GM21526 (cell line): ENCODE results near the gene DYRK3.

ENCODE experiments used
- ATAC-seq: cut with Tn5 transposase; IDR thresholded peaks from one replicate; pipeline ENCODE4 v1.9.1; 2021; ENCODE audit warnings: moderate library complexity; ENCODE audit not compliant: unreplicated experiment, low FRiP score

The DYRK3 gene

DNA sequence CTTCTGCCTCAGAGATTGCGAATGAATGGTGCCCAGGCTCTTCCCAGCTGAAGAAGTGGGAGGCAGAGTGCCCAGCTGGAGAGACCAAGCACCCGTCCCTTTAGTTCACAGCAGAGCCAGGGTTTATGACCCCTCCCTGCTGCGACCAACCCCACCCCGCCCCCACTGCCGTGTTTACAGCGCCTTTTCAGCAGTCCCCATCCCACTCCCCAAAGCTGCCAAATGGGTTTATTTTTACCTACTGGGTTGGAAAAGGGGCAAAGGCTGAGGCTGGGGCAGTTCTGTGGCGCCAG, 23.6 kb downstream of the DYRK3 start:
- ATAC-seq = no peak

- ATAC-seq = no peak
These were observed 24.8 kb downstream of the DYRK3 start for GRCh38 chr1:206660136-206660535.

DNA sequence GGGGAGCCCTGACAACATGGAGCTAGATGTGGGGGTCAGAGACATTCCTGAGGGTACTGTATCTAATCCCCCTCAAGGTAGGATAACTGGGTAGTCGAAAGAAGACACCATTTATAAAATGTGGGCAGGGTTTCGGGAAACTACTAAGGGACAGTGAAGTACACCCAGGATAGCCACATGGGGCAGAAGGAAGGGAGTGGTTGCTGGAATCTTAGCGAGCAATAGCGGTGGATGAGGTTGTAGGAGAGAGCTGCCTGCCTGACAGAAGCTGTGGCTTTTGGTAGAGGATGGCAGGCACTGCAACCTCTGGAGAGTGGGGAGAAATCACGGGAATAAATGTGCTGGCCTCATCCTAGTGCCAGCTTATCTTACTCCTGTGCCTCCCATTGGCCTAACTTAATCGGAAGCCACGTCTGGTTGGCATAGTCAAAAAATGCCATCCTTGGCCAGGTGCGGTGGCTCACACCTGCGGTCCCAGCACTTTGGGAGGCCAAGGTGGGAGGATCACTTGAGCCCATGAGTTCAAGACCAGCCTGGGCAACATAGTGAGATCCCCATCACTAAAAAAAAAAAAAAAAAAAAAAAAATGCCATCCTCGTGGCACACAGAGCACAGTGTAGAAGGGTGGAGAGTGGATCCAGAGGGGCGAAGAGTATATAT, 26.0 kb downstream of the DYRK3 start:
- ATAC-seq = no peak

DNA sequence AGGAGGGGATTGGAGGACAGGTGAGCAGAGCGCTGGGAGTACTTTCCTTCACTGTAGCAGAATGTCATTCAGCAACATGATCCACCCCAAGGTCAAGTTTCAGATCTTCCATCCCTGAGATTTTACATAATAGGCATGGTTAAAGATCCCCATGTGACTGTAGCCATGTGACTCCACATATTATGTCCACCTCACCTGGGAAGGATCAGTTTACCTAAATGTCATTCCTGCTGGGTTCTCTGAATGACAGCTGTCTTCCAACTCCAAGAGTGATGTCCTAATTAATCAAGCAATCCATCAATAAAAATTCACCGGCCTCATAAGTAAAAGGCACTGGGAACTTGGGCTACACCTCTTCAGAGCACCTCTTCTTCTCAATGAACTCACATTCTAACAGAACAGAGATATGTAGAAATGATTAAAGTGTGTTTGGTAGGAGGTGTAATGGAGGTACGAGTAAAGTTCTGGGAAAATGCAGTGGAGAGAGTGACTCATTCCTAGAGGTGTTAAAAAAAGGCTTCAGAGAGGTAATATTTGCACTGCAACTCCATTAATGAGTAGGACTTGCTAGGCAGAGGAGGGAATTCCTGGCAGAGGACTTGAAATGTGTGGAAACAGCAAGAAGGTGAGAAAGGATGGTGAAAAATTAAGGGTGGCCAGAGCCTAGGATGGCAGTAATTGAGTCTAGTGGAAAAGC, 27.2 kb downstream of the DYRK3 start:
- no peak for ATAC-seq

GRCh38 chr1:206663362-206663761, 28.0 kb downstream of the DYRK3 start:
- no peak for ATAC-seq

DNA sequence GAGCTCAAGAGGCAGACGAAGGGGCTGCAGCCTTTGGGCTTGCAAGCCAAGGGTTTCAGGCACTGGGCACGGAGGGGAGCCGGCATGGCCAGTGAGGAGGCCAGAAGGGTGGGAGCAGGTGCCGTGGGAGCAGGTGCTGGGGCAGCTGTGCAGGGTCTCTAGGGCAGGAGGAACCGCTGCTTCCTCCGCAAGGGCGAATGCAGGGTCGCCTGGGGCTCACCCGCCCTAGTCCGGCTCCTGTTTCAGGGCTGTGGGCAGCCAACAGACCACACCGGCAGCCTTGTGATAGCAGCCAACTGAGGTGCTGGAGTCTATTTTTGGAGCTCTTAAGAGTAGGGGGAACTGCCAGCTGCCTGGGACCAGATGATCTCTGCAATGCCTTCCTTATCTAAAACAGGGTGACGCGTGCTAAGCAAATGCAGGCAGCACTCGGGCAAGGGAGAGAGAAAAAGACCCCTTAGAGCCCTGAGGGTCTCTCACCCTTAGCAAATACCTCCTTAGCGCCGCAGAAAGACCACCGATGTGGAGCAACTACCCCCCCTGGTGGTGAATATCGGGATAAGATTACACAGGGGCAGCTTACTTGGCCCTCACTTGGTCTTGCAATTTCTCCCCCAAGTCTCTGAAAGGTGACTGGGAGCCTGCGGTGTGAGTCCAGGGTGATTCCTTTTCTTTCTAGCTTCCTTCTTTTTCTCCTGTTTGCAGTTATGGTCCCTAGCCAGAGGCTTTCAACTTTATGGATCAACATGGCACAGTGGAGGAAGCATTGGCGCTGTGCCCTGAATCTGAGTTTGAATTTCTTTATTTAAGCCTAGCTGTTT, 28.7 kb downstream of the DYRK3 start:
- no peak for ATAC-seq

GRCh38 chr1:206664740-206665139, 29.4 kb downstream of the DYRK3 start:
- no peak for ATAC-seq

DNA sequence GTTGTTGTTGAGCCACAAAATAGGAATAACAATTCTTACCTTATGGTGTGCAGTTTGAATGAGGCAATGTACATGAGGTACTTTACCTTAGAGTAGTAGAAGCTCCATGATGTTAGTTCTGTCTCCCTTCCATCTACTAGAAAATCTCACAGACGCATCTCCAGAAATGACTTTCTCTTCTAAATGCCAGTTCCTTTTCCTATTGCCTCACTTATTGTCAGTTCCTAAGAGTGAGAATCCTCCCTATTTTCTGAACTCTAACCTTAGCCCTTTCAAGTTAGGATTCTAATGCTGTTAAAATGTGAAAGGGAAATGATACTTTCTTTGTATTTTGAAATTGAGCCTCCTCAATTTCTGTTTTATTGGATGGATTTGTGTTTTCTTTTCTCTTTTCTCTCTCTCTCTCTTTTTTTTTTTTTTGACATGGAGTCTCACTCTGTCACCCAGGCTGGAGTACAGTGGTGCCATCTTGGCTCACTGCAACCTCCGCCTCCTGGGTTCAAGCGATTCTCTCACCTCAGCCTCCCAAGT, 30.8 kb downstream of the DYRK3 start:
- no peak for ATAC-seq

GRCh38 chr1:206666954-206667665, 31.8 kb downstream of the DYRK3 start:
- ATAC-seq = no peak

DNA sequence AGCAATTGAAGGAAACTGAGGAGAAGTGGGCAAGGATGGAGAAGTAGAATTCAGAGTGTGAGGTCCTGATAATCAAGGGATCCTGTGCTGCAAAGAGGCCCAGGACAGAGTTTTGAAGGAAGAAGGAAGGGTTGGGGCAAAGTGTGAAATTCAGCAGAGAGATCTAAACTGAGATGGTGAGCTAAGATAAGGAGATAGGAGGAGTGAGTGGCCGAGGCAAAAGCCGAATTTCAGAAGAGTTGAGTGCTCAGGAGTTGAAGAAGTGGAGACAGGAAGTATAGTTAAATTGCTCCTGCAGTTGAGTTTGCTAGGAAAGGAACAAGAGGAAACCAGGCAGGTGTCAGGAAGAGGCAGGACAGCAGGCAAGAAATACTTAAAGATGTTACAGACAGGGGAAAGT, 33.0 kb downstream of the DYRK3 start:
- no peak for ATAC-seq

DNA sequence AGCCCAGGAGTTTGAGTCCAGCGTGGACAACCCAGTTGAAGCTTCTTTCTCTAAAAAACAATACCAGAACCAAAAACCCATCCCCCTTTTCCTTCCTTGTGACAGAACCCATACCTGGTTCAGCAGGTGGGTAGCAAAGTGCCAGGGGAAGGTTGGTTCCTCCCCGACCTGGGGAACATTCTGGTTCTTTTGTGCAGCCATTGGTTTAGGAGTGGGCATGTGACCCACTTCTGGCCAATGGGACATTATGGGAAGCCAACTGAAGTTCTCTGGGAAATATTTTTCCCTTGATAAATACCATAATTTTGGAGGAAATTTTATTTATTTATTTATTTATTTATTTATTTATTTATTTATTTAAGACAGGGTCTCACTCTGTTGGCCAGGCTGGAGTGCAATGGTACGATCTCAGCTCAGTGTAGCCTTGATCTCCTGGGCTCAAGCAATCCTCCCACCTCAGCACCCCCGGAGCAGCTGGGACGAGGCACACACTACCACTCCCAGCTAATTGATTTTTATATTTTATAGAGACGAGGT, 33.6 kb downstream of the DYRK3 start:
- no peak for ATAC-seq

DNA sequence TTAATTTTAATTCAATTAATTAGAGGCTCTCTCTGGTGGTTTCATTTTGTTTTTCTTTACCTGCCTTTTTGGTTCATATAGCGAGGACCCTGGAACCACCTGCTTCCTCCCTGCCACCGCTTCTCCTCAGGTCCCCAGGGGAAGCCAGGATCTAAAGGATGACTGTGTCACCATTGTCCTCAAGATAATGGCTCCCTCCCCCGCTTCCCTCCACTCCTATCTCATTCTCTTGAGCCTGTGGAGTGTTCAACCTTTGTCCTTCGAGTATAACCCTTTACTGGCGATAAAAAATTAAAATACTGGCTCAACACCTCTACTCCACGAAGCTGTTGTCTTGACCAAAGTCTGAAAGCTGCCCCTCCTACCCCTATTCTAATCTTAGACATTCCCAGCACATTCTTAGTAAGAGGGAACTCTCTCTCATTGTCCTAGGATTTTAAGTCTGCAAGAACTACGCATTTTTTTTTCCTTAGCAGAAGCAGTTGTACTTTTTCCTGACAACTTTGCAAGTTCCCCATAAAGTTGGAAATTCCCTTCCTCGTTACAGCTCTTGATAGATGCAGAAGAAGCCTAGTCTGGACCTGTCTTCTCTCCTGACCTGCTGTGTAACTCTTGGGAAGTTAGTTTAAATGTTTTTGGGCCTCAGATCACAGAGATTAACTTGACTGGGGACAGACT, 36.8 kb downstream of the DYRK3 start:
- ATAC-seq = no peak

DNA sequence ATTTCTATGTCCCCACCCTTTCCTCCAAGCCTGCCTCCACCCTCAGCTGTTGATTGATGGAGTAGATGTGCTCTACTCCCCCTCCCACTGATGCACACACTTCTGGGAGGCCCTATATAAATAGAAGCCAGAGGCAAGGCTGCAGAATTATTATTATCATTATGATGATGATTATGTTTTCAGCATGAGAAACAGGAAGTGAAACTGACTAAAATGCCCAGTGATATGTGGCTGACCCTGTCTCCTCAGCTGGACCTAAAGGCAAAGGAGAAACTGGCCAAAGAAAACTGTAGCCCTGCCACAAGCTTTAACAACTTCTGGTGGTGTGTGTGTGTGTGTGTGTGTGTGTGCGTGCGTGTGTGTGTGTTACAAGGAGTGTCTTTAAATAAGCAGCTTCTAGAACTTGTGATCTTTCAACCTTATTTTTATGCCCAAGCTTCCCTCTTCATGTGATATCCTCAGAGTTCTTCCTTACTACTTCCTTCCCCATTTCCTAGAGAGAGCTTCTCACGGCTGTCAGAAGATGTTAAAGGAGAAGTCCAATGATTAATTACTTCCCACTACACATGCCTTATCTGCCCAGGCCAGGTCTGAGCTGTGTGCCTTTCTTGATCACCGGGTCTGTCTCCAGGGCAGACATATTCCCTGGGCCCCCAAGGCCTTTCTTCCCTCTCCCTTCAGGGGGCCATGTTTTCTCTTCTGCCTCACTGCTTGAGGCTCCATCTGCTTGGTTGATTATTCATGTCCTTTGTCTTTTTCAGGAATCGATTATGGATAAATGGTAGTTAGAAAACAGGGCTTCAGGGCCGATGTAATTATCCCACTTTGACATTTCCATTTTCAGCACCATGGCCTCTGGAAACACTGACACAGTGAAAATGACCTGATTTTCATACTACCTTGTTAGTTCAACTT, 37.8 kb downstream of the DYRK3 start:
- no peak for ATAC-seq

DNA sequence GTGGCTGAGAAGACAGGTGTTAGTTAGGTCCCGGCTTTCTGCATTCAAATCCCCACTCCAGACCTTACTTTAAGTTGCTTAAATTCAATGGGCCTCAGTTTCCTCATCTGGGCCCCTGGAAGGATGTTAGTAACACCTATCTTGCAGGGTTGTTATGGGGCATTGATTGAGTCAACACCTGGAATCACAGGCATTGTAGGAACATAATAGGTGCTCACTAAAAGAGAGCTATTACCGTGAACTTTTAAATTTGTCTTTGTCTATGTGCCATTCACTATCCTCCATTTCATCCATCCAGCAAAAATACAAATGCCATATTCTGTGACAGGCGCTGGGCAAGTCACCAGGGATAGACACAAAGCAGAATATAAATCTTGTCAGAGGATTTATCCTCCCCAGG, 38.9 kb downstream of the DYRK3 start:
- no peak for ATAC-seq

GRCh38 chr1:206674745-206675175, 39.4 kb downstream of the DYRK3 start:
- ATAC-seq = no peak

DNA sequence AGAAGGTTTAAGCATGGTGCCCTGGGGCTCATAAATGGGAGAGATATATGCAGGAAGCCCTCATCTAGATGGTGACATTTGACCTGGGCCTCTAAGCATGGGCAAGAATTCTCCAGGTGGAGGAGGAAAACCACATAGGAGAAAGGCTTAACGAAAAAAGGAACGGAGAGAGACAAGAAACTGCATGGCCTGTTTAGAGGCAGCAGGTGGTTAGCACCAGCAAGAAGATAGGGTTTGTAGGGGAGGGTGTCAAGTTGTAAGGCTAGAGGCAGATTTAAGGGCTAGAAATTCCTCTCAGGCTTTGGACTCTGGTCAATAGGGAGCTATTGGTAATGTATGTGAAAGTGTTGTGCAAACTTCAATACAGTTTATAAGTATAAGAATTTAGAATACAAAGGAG, 41.2 kb downstream of the DYRK3 start:
- ATAC-seq = no peak

GRCh38 chr1:206678490-206678889, 43.2 kb downstream of the DYRK3 start:
- ATAC-seq = no peak

- ATAC-seq = peak; percentile 73
These were observed 44.4 kb downstream of the DYRK3 start for GRCh38 chr1:206679738-206680211.

- ATAC-seq = no peak
These were observed 44.9 kb downstream of the DYRK3 start for GRCh38 chr1:206680279-206680678.
